H1 (cell line): ENCODE measurements around the gene RADIL. TPM values are rescaled to one million over a fixed set of nuclear protein-coding genes. Genes with fewer than 3 reads are reported as not detected.

Experiments
- CTCF ChIA-PET: fragments of 300-600 bp; sonication (Branson Sonifier 250); formaldehyde crosslinking; loops from one replicate; lab custom pipeline; 2021; ENCODE audit not compliant: partially characterized antibody; lab: Charles Lee
- POLR2A ChIA-PET: fragments of 300-600 bp; sonication (Branson Sonifier 250); formaldehyde crosslinking; loops from one replicate; lab custom pipeline; 2021; ENCODE audit warnings: inconsistent platforms; ENCODE audit not compliant: partially characterized antibody; lab: Charles Lee
- DNase-seq, 2 experiments: peaks; one replicate each; pipeline versions ENCODE4 v3.0.0 to v3.0.0-alpha.2; 2010 to 2022; ENCODE audit warnings: low spot score in 2 of 2, low read depth in 1 of 2, mixed read lengths in 1 of 2
- FAIRE-seq: peaks from 2 replicates; lab custom pipeline; 2011; peaks lifted over from hg19 to GRCh38; lab: Jason Lieb, UNC
- H2AFZ ChIP-seq: 2 replicates; pipeline ENCODE4 v1.8.1; 2012; ENCODE audit warnings: low read length, inconsistent platforms
- H2AK5ac ChIP-seq: 2 replicates; pipeline ENCODE4 v1.6.1; 2013; ENCODE audit warnings: low read depth, low read length
- H2BK120ac ChIP-seq: replicated peaks from 2 replicates; pipeline ENCODE3; 2013; ENCODE audit warnings: low read depth, low read length, inconsistent platforms
- H2BK12ac ChIP-seq: 2 replicates; pipeline ENCODE4 v1.6.1; 2013; ENCODE audit warnings: low read depth, low read length
- H2BK15ac ChIP-seq: 2 replicates; pipeline ENCODE4 v1.6.1; 2013; ENCODE audit warnings: low read length
- H2BK20ac ChIP-seq: 2 replicates; pipeline ENCODE4 v1.6.1; 2013; ENCODE audit warnings: low read length
- H2BK5ac ChIP-seq: 2 replicates; pipeline ENCODE4 v1.6.1; 2013; ENCODE audit warnings: low read depth, low read length
- H3K14ac ChIP-seq: 2 replicates; pipeline ENCODE4 v1.6.1; 2013; ENCODE audit warnings: inconsistent platforms; ENCODE audit not compliant: insufficient read length
- H3K18ac ChIP-seq: 2 replicates; pipeline ENCODE4 v1.6.1; 2013; ENCODE audit warnings: low read length; ENCODE audit errors: extremely low read depth
- H3K23ac ChIP-seq: 2 replicates; pipeline ENCODE4 v1.6.1; 2013; ENCODE audit warnings: inconsistent platforms; ENCODE audit not compliant: insufficient read length
- H3K23me2 ChIP-seq: 2 replicates; pipeline ENCODE4 v1.6.1; 2013; ENCODE audit warnings: low read depth, low read length
- H3K27ac ChIP-seq: 2 replicates; pipeline ENCODE4 v1.6.1; 2011; ENCODE audit warnings: low read depth, low read length, inconsistent platforms
- H3K27me3 ChIP-seq, 4 experiments: replicated peaks in 1 of 4; 1 replicate in 1 of 4; 2 replicates in 3 of 4; pipeline versions ENCODE4 v1.6.1 to v1.8.1; 2011 to 2013; ENCODE audit warnings: low read length in 3 of 4, mild to moderate bottlenecking in 3 of 4, inconsistent platforms in 2 of 4, mixed read lengths in 2 of 4, moderate library complexity in 1 of 4; ENCODE audit not compliant: control insufficient read depth in 3 of 4, insufficient read depth in 3 of 4; ENCODE audit errors: extremely low read depth in 1 of 4
- H3K36me3 ChIP-seq, 4 experiments: 2 replicates each; pipeline versions ENCODE4 v1.6.1 to v1.8.1; 2011 to 2013; ENCODE audit warnings: mild to moderate bottlenecking in 4 of 4, low read length in 3 of 4, moderate library complexity in 2 of 4, control low read depth in 1 of 4, inconsistent platforms in 1 of 4; ENCODE audit not compliant: insufficient read depth in 4 of 4, control insufficient read depth in 2 of 4
- H3K4ac ChIP-seq: replicated peaks from 2 replicates; pipeline ENCODE3; 2013; ENCODE audit warnings: low read length, low read depth, mixed read lengths, inconsistent platforms; ENCODE audit not compliant: insufficient read length
- H3K4me1 ChIP-seq, 4 experiments: replicated peaks in 1 of 4; 1 replicate in 1 of 4; 2 replicates in 3 of 4; pipeline versions ENCODE4 v1.6.1 to v1.8.1; 2011 to 2013; ENCODE audit warnings: low read length in 3 of 4, inconsistent platforms in 2 of 4, mixed read lengths in 1 of 4; ENCODE audit not compliant: insufficient read depth in 4 of 4, control insufficient read depth in 3 of 4
- H3K4me2 ChIP-seq, 2 experiments: 2 replicates each; pipeline versions ENCODE4 v1.6.1 to v1.8.1; 2011 to 2013; ENCODE audit warnings: low read depth in 2 of 2, low read length in 2 of 2, control low read depth in 1 of 2, inconsistent platforms in 1 of 2, mild to moderate bottlenecking in 1 of 2; ENCODE audit not compliant: insufficient read depth in 1 of 2
- H3K4me3 ChIP-seq, 4 experiments: fragments of 200-600, 300-600 bp in 1 of 4; sonication (generic), shearing (Covaris generic), sonication (Bioruptor Twin) in 1 of 4; 2 replicates each; pipeline versions ENCODE4 v1.5.1 to v1.8.1; 2011 to 2016; ENCODE audit warnings: low read length in 4 of 4, low read depth in 3 of 4, control low read depth in 2 of 4, inconsistent platforms in 2 of 4, mild to moderate bottlenecking in 2 of 4, mixed read lengths in 1 of 4, moderate library complexity in 1 of 4; ENCODE audit not compliant: insufficient read depth in 2 of 4; ENCODE audit errors: extremely low read depth in 1 of 4
- H3K56ac ChIP-seq: replicated peaks from 2 replicates; pipeline ENCODE3; 2013; ENCODE audit warnings: low read depth, mild to moderate bottlenecking, mixed read lengths, low read length, inconsistent platforms; ENCODE audit not compliant: insufficient read length
- H3K79me1 ChIP-seq: 2 replicates; pipeline ENCODE4 v1.6.1; 2013; ENCODE audit warnings: low read depth, low read length, control low read depth
- H3K79me2 ChIP-seq, 2 experiments: 2 replicates each; pipeline versions ENCODE4 v1.6.1 to v1.8.1; 2012 to 2013; ENCODE audit warnings: low read length in 2 of 2, mild to moderate bottlenecking in 2 of 2, inconsistent platforms in 1 of 2; ENCODE audit not compliant: insufficient read depth in 2 of 2, control insufficient read depth in 1 of 2
- H3K9ac ChIP-seq, 4 experiments: replicated peaks in 1 of 4; 1 replicate in 1 of 4; 2 replicates in 3 of 4; pipeline versions ENCODE4 v1.6.1 to v1.8.1; 2011 to 2013; ENCODE audit warnings: low read depth in 3 of 4, low read length in 3 of 4, control low read depth in 2 of 4, mild to moderate bottlenecking in 2 of 4, moderate library complexity in 2 of 4, inconsistent platforms in 1 of 4; ENCODE audit errors: extremely low read depth in 1 of 4
- H3K9me3 ChIP-seq, 2 experiments: 2 replicates each; pipeline versions ENCODE4 v1.6.1 to v1.8.1; 2012 to 2013; ENCODE audit warnings: mild to moderate bottlenecking in 2 of 2, moderate library complexity in 2 of 2, control low read depth in 1 of 2, inconsistent platforms in 1 of 2, low read depth in 1 of 2, low read length in 1 of 2, mixed read lengths in 1 of 2; ENCODE audit not compliant: insufficient read depth in 2 of 2
- H4K20me1 ChIP-seq, 2 experiments: replicated peaks in 1 of 2; 2 replicates each; pipeline versions ENCODE3 to v1.8.1; 2011 to 2013; ENCODE audit warnings: inconsistent platforms in 2 of 2, low read length in 2 of 2, mild to moderate bottlenecking in 1 of 2; ENCODE audit not compliant: insufficient read depth in 2 of 2, control insufficient read depth in 1 of 2
- H4K5ac ChIP-seq: 2 replicates; pipeline ENCODE4 v1.6.1; 2013; ENCODE audit warnings: low read length, low read depth, mixed read lengths, inconsistent platforms; ENCODE audit not compliant: insufficient read length
- H4K8ac ChIP-seq: 2 replicates; pipeline ENCODE4 v1.8.0; 2013; ENCODE audit warnings: mild to moderate bottlenecking, moderate library complexity, low read length, inconsistent platforms; ENCODE audit not compliant: insufficient read depth; ENCODE audit errors: extremely low read depth
- H4K91ac ChIP-seq: replicated peaks from 2 replicates; pipeline ENCODE3; 2013; ENCODE audit warnings: low read length, mixed read lengths, inconsistent platforms; ENCODE audit not compliant: insufficient read length
- ASH2L ChIP-seq: fragments of 200-600, 300-600 bp; sonication (generic); IDR thresholded peaks from one replicate; pipeline ENCODE4 v1.7.1; 2017; ENCODE audit warnings: low read length
- ATF2 ChIP-seq: IDR thresholded peaks from 2 replicates; pipeline ENCODE4 v1.6.1; 2012; ENCODE audit warnings: low read length, inconsistent platforms
- CHD2 ChIP-seq: IDR thresholded peaks from 2 replicates; pipeline ENCODE4 v1.6.1; 2012; ENCODE audit warnings: low read length, improper control_type of control experiment
- GTF2F1 ChIP-seq: IDR thresholded peaks from 2 replicates; pipeline ENCODE4 v1.6.1; 2012; ENCODE audit warnings: low read depth, low read length, improper control_type of control experiment, borderline replicate concordance
- JUND ChIP-seq: IDR thresholded peaks from 2 replicates; pipeline ENCODE4 v1.6.1; 2011; ENCODE audit warnings: mild to moderate bottlenecking, improper control_type of control experiment, low read length
- POLR2A ChIP-seq, 2 experiments: IDR thresholded peaks; 1 replicate in 1 of 2; 2 replicates in 1 of 2; pipeline ENCODE4 v1.6.1; 2011; ENCODE audit warnings: low read depth in 2 of 2, low read length in 2 of 2, mild to moderate bottlenecking in 2 of 2; ENCODE audit errors: control extremely low read depth in 1 of 2
- RAD21 ChIP-seq, 2 experiments: IDR thresholded peaks in 1 of 2; conservative IDR thresholded peaks in 1 of 2; 2 replicates each; pipeline ENCODE4 v1.6.1; 2011; ENCODE audit warnings: low read depth in 2 of 2, low read length in 2 of 2, improper control_type of control experiment in 1 of 2, inconsistent platforms in 1 of 2, mild to moderate bottlenecking in 1 of 2, moderate library complexity in 1 of 2
- RFX5 ChIP-seq: IDR thresholded peaks from 2 replicates; pipeline ENCODE4 v1.6.1; 2011; ENCODE audit warnings: low read depth, low read length, improper control_type of control experiment, borderline replicate concordance
- SP4 ChIP-seq: IDR thresholded peaks from 2 replicates; pipeline ENCODE4 v1.6.1; 2012; ENCODE audit warnings: low read length, inconsistent platforms
- TAF7 ChIP-seq: optimal IDR thresholded peaks from 2 replicates; pipeline ENCODE3; 2011; ENCODE audit warnings: low read depth, mild to moderate bottlenecking, inconsistent platforms, low read length, moderate library complexity, borderline replicate concordance
- WGBS, 2 experiments: shearing (Covaris generic) in 1 of 2; methylation state at CpG; one replicate each; pipeline versions ENCODE4 v1.1.6 to v1.1.7; 2013 to 2015; ENCODE audit warnings: low lambda C conversion rate in 2 of 2, mixed read lengths in 2 of 2, inconsistent platforms in 1 of 2, low coverage in 1 of 2, missing lambda C conversion rate in 1 of 2; ENCODE audit not compliant: insufficient replicate concordance in 2 of 2, insufficient coverage in 1 of 2, insufficient read length in 1 of 2; ENCODE audit errors: extremely low coverage in 1 of 2, missing lambda C conversion rate in 1 of 2; 5-methylcytosine and 5-hydroxymethylcytosine counted together
- polyA plus RNA-seq, 7 experiments: library from polyadenylated mRNA; depleted of rRNA in 3 of 7; stranded (reverse) in 5 of 7; unstranded in 2 of 7; fragments of >200 nt in 5 of 7; fragments of 200-250 nt in 2 of 7; gene quantifications; 1 replicate in 5 of 7; 2 replicates in 1 of 7; 4 replicates in 1 of 7; pipeline versions ENCODE4 v1.2.1 to v1.2.3, GENCODE V29; 2011 to 2013; ENCODE audit warnings: missing spikeins in 2 of 7, mixed read lengths in 2 of 7
- total RNA-seq: library from RNA; stranded (reverse); fragmentation: NEBNext Ultra II Directional; extraction: Animal tissue kit (Norgen Biotek cat#: 25700); gene quantifications from 2 replicates; pipeline ENCODE4 v1.2.1, GENCODE V29; 2021
- TF ChIP-seq, protein P1 (sequence below): IDR thresholded peaks from 2 replicates; pipeline ENCODE4 v1.6.1; 2012; ENCODE audit warnings: inconsistent platforms

Gene RADIL
- total and polyA plus RNA-seq, 2 of the 8 experiments (the other 6 are each of a cell fraction or from before 2014, with no cell fraction given) = 5.0 to 5.4 TPM

DNA sequence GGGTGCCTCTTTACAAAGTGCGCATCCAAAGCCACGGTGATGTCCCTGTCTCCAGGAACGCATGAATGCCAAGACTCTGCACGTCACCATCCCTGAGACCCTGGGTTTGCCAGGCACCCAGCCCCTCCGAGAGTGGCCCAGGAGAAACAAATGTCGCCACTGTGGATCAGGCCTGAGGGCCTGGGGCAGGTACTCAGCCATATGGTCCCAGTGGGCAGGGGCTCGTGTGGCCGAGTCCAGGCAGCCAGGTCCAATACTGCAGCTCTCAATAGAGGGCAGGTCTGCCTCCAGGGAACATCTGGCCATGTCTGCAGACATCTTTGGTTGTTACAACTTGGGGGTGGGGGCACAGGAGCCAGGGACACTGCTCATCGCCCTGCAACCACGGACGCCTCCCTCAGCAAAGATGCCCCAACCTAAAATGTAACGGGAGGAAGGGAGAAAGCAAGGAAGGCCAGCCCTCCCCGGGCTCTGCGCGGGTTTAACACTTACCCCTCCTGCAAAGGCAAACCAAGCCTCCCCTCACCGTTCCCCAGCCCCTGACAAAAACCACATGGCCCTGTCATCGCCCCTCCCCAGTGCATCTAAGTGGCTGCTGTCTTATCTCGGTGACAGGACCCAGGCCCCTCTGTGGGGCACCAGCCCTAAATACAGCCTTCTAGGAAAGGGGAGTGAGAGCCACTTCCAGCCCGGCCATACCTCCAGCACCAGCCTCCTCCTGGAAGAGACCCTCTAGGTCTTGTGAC lies 11.4 kb downstream of the RADIL start:
- Histone ChIP-seq H2BK5ac (no peak overlapping the region), H2BK20ac (no peak overlapping the region), H3K79me1 (no peaks in the 10 kb centered on the region), H3K4ac (no peak overlapping the region), H2AK5ac (no peak overlapping the region), H3K4me1 (peaks cover 0 to 10% (median 4%) of the 10 kb centered on the region in 4 experiments; a peak in 2 of 7 replicates), H2BK15ac (no peak overlapping the region), H3K18ac (no peak overlapping the region), H4K5ac (no peak overlapping the region), H2BK120ac (no peak overlapping the region), H4K8ac (0 out of 2 replicates have a peak overlapping the region, but pooled peaks have one; percentile 59), H3K36me3 (no peaks in the 10 kb centered on the region), H3K79me2 (no peaks in the 10 kb centered on the region), H4K20me1 (no peaks in the 10 kb centered on the region), H3K9ac (no peak overlapping the region), H4K91ac (no peak overlapping the region), H3K9me3 (no peaks in the 10 kb centered on the region), H3K23ac (no peak overlapping the region), H3K27ac (no peak overlapping the region), H2AFZ (0 out of 2 replicates have a peak overlapping the region, but pooled peaks have one; percentile 68), H3K56ac (no peak overlapping the region), H3K4me3 (no peak overlapping the region), H3K4me2 (peak overlapping the region in 1 of 2 experiments; percentile 28; a peak in 1 of 4 replicates), H3K27me3 (no peaks in the 10 kb centered on the region), H3K23me2 (no peaks in the 10 kb centered on the region), H2BK12ac (no peak overlapping the region), H3K14ac (no peak overlapping the region)
- ChIA-PET CTCF (no interaction called here), POLR2A (no interaction called here)
- DNase-seq (no peak), FAIRE-seq (no peak)
- WGBS, 2 experiments = 77% methylated on average over 15 of the region's 19 CpGs; no CpG with 5 or more reads in 1 of the 2 experiments
- TF ChIP-seq ATF2 (no peak), RAD21 (IDR thresholded peaks at IDR 0.05 in 1 of 2, conservative IDR thresholded peaks at IDR 0.05 in 1 of 2; ENCODE audit: low read depth in 2 of 2, low read length in 2 of 2) (no peak), ASH2L (no peak), JUND (no peak), TAF7 (no peak), POLR2A (IDR thresholded peaks at IDR 0.05; ENCODE audit: control extremely low read depth in 1 of 2, low read depth in 2 of 2, low read length in 2 of 2) (no peak), SP4 (no peak), RFX5 (no peak), CHD2 (no peak), GTF2F1 (no peak)
- TF ChIP-seq, protein P1, sequence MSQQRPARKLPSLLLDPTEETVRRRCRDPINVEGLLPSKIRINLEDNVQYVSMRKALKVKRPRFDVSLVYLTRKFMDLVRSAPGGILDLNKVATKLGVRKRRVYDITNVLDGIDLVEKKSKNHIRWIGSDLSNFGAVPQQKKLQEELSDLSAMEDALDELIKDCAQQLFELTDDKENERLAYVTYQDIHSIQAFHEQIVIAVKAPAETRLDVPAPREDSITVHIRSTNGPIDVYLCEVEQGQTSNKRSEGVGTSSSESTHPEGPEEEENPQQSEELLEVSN = no peak
